HG02678 (cell line): ENCODE results near the gene RFX4.

Source experiments
- ATAC-seq: cut with Tn5 transposase; IDR thresholded peaks from one replicate; pipeline ENCODE4 v1.9.1; 2021; ENCODE audit warnings: mild to moderate bottlenecking, moderate library complexity; ENCODE audit not compliant: unreplicated experiment

RFX4 gene

GRCh38 chr12:106791531-106791930, 208.7 kb downstream of the RFX4 start:
- ATAC-seq: no peak

DNA sequence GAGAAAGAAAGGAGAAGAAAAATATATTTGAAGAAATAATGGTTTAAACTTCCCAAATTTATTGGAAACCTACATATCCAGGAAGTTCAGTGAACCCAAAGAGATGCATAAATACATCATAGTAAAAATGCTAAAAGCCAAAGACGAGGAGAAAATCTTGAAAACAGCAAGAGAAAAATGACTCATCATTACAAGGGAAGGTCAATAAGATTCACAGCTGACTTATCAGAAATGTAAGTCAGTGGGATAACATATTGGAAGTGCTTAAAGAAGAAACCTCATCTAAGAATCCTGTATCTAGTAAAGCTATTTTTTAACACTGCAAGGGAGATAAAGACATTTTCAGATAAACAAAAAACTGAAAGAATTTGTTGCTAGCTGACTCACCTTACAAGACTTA, 211.6 kb downstream of the RFX4 start:
- ATAC-seq: no peak

DNA sequence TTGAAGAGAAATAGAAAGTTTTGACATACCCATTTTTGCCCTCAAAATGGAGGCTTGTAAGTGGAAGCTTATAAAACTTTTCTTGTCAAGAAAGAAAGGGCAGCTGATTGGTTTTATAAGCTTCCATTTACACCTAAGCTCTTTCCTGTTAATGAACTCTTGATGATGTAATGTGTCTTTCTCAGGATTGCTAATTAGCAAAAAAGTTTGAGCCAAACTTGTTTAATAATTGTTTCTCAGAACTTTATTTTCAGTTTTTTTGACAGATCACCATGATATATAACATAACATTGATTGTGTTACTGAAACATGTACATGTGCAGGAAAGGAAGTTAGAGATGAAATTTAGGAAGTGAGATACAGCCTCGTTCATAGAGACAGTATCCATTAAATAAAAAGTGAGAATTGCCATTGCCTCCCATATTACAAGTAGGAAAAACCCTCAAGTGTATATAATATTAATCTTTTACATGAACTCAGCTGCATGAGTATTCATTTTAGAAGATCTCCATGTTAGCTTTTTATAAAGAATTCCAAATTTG, 218.4 kb downstream of the RFX4 start:
- ATAC-seq: no peak

- no peak for ATAC-seq
Measured at GRCh38 chr12:106801830-106802533, 219.2 kb downstream of the RFX4 start.

GRCh38 chr12:106804668-106805067, 221.9 kb downstream of the RFX4 start:
- ATAC-seq: no peak
